Measurements from ENCODE around the gene PHLDB2. TPM values are rescaled to one million over a fixed set of nuclear protein-coding genes. Genes with fewer than 3 reads are reported as not detected.

The PHLDB2 gene
- total and polyA plus RNA-seq, 2 of the 13 experiments (the other 11 are each of a cell fraction or from before 2014, with no cell fraction given) = 8.4 to 23.6 TPM

- H3K27me3 ChIP-seq (ENCODE audit: control insufficient read depth in 1 of 2, insufficient read depth in 2 of 2, low read length in 2 of 2) = no peaks in the 10 kb centered on the region
- in situ Hi-C loops (cut with HindIII; ENCODE audit: extremely low pct_ligation_motif_present, low pct_unique_long_range_greater_than_20kb) (no loop called here), intact Hi-C loops (cut with micrococcal nuclease; ENCODE audit: unreplicated experiment) (no loop called here)
- H3K4me2 ChIP-seq (ENCODE audit: low read depth, low read length) = no peak overlapping the region
- no peak for DNase-seq (ENCODE audit: low spot score)
- no peaks in the 10 kb centered on the region for H4K20me1 ChIP-seq (ENCODE audit: insufficient read depth, low read length)
- no peak overlapping the region for H2AFZ ChIP-seq (ENCODE audit: low read length)
- FAIRE-seq = no peak
- no peak overlapping the region for H3K27ac ChIP-seq (ENCODE audit: extremely low read length, insufficient read depth, low read length)
- H3K4me1 ChIP-seq (ENCODE audit: insufficient read depth, low read length) = no peaks in the 10 kb centered on the region
- H3K36me3 ChIP-seq (replicated peaks in 1 of 2; ENCODE audit: control insufficient read depth in 1 of 2, insufficient read depth in 2 of 2, low read length in 2 of 2) = no peaks in the 10 kb centered on the region
- H3K9me3 ChIP-seq (ENCODE audit: low read length) = no peaks in the 10 kb centered on the region
- CTCF ChIA-PET (ENCODE audit: low intra/inter-chr PET ratio, low total read pairs) = no interaction called here
- H3K9ac ChIP-seq (ENCODE audit: insufficient read depth, low read depth, low read length) = no peak overlapping the region
- H3K4me3 ChIP-seq (replicated peaks in 1 of 3; ENCODE audit: insufficient read depth in 1 of 3, low read depth in 2 of 3, low read length in 3 of 3) = no peak overlapping the region
- POLR2A ChIA-PET = no interaction called here
- TF ChIP-seq ZNF569 (CRISPR knock-in tag; IDR thresholded peaks at IDR 0.05; ENCODE audit: borderline replicate concordance) (no peak), ZNF10 (CRISPR knock-in tag; IDR thresholded peaks at IDR 0.05; ENCODE audit: borderline replicate concordance, low read depth) (no peak)
- TF ChIP-seq, protein P1, sequence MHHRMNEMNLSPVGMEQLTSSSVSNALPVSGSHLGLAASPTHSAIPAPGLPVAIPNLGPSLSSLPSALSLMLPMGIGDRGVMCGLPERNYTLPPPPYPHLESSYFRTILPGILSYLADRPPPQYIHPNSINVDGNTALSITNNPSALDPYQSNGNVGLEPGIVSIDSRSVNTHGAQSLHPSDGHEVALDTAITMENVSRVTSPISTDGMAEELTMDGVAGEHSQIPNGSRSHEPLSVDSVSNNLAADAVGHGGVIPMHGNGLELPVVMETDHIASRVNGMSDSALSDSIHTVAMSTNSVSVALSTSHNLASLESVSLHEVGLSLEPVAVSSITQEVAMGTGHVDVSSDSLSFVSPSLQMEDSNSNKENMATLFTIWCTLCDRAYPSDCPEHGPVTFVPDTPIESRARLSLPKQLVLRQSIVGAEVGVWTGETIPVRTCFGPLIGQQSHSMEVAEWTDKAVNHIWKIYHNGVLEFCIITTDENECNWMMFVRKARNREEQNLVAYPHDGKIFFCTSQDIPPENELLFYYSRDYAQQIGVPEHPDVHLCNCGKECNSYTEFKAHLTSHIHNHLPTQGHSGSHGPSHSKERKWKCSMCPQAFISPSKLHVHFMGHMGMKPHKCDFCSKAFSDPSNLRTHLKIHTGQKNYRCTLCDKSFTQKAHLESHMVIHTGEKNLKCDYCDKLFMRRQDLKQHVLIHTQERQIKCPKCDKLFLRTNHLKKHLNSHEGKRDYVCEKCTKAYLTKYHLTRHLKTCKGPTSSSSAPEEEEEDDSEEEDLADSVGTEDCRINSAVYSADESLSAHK (CRISPR knock-in tag; IDR thresholded peaks at IDR 0.05; ENCODE audit: borderline replicate concordance) = no peak
- peak; percentile 56 for ATAC-seq
- no TSS peak for BruUV-seq (replicated peaks)
- H3K79me2 ChIP-seq (ENCODE audit: insufficient read depth, low read length) = no peaks in the 10 kb centered on the region
Observed at GRCh38 chr3:111831840-111832239, 27.2 kb upstream of the PHLDB2 start.

- 62% methylated on average over 3 of the region's 3 CpGs for WGBS (ENCODE audit: low lambda C conversion rate)
- no TSS peak for BruUV-seq (replicated peaks)
- H3K9me3 ChIP-seq (ENCODE audit: low read length) = no peaks in the 10 kb centered on the region
- POLR2A ChIA-PET = no interaction called here
- no peaks in the 10 kb centered on the region for H3K27me3 ChIP-seq (ENCODE audit: control insufficient read depth in 1 of 2, insufficient read depth in 2 of 2, low read length in 2 of 2)
- no peaks in the 10 kb centered on the region for H3K79me2 ChIP-seq (ENCODE audit: insufficient read depth, low read length)
- DNase-seq (ENCODE audit: low spot score) = no peak
- CTCF ChIA-PET (ENCODE audit: low intra/inter-chr PET ratio, low total read pairs) = no interaction called here
- H3K4me2 ChIP-seq (ENCODE audit: low read depth, low read length) = no peak overlapping the region
- H3K9ac ChIP-seq (ENCODE audit: insufficient read depth, low read depth, low read length) = no peak overlapping the region
- intact Hi-C loops (cut with micrococcal nuclease; ENCODE audit: unreplicated experiment) = no loop called here
- no peak for ATAC-seq
- H3K4me1 ChIP-seq (ENCODE audit: insufficient read depth, low read length) = no peaks in the 10 kb centered on the region
- in situ Hi-C loops (cut with HindIII; ENCODE audit: extremely low pct_ligation_motif_present, low pct_unique_long_range_greater_than_20kb) = no loop called here
- no peak overlapping the region for H2AFZ ChIP-seq (ENCODE audit: low read length)
- FAIRE-seq = no peak
- no peaks in the 10 kb centered on the region for H3K36me3 ChIP-seq (replicated peaks in 1 of 2; ENCODE audit: control insufficient read depth in 1 of 2, insufficient read depth in 2 of 2, low read length in 2 of 2)
- H3K4me3 ChIP-seq (replicated peaks in 1 of 3; ENCODE audit: insufficient read depth in 1 of 3, low read depth in 2 of 3, low read length in 3 of 3) = no peak overlapping the region
- no peak overlapping the region for H3K27ac ChIP-seq (ENCODE audit: extremely low read length, insufficient read depth, low read length)
- no peaks in the 10 kb centered on the region for H4K20me1 ChIP-seq (ENCODE audit: insufficient read depth, low read length)
- TF ChIP-seq ZZZ3 (CRISPR knock-in tag; IDR thresholded peaks at IDR 0.05; ENCODE audit: borderline replicate concordance) (no peak), ZNF761 (CRISPR knock-in tag; conservative IDR thresholded peaks at IDR 0.05) (no peak), RFXANK (CRISPR knock-in tag; IDR thresholded peaks at IDR 0.05) (no peak), ZNF556 (CRISPR knock-in tag; IDR thresholded peaks at IDR 0.05; ENCODE audit: borderline replicate concordance) (no peak), CBX5 (CRISPR knock-in tag; IDR thresholded peaks at IDR 0.05; ENCODE audit: borderline replicate concordance) (no peak), ZC3H4 (CRISPR knock-in tag; IDR thresholded peaks at IDR 0.05; ENCODE audit: borderline replicate concordance) (no peak), ZNF766 (CRISPR knock-in tag; IDR thresholded peaks at IDR 0.05; ENCODE audit: borderline replicate concordance) (no peak), ETS1 (CRISPR knock-in tag; IDR thresholded peaks at IDR 0.05) (no peak), DDIT3 (CRISPR knock-in tag; IDR thresholded peaks at IDR 0.05) (no peak), ZNF792 (CRISPR knock-in tag; IDR thresholded peaks at IDR 0.05) (no peak), ZNF232 (CRISPR knock-in tag; IDR thresholded peaks at IDR 0.05; ENCODE audit: borderline replicate concordance) (no peak)
- TF ChIP-seq, protein P2, sequence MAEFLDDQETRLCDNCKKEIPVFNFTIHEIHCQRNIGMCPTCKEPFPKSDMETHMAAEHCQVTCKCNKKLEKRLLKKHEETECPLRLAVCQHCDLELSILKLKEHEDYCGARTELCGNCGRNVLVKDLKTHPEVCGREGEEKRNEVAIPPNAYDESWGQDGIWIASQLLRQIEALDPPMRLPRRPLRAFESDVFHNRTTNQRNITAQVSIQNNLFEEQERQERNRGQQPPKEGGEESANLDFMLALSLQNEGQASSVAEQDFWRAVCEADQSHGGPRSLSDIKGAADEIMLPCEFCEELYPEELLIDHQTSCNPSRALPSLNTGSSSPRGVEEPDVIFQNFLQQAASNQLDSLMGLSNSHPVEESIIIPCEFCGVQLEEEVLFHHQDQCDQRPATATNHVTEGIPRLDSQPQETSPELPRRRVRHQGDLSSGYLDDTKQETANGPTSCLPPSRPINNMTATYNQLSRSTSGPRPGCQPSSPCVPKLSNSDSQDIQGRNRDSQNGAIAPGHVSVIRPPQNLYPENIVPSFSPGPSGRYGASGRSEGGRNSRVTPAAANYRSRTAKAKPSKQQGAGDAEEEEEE (CRISPR knock-in tag; IDR thresholded peaks at IDR 0.05; ENCODE audit: borderline replicate concordance) = no peak
Observed at GRCh38 chr3:111837112-111837511, 22.0 kb upstream of the PHLDB2 start.
